ENCODE measurements around the gene PLCB2.

The PLCB2 gene

DNA sequence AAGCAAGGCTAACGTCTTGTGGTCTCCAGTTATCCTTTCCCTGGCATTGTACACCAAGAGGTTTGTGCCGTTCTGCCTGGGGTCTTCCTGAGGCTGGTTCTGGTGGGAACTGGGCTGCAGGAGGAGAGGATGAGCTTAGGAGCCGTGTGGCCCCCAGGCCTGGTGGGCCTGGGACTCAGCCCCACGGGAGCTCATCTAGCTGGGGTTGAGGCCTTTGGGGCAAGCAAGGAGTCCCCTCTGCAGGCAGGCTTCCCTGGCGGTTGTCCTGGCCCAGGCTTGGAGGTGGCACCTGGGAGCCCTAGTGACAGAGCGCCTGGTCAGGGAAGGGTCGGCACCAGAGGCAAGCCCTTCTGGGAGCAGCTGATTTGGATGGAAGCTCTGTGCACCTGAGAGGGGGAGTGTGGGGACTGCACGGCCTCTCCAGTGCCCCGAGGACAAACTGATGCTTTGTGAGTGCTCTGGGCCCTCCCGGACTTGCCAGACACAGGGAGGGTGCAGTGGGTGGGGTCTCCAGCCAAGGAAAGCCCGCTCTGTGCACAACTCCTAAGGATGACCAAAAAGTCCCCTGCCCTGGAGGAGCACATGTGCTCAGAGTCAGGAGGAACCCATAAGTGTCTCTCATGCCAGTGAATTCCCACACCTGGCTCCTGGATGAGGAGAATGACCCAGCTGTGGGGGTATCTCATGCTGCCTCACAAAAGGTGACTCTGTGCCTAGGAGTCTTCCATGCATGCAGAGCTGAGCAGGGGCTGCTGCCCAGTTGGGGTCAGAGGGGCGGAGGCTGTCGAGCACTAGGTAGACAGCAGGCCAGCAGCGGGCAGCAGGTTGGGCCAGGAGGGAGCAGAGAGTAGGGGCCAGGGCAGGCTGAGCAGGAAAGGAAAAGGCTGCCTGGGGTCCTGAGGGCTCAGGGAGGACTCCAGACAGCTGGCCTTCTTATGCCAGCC is 66.2 kb downstream of the PLCB2 start:
- TF ChIP-seq SPI1 (IDR thresholded peaks at IDR 0.05; ENCODE audit: borderline replicate concordance, low read depth) (no peak), GABPA (IDR thresholded peaks at IDR 0.05; ENCODE audit: low read depth) (no peak), POLR2AphosphoS5 (IDR thresholded peaks at IDR 0.05; ENCODE audit: low read depth) (no peak)
- TF ChIP-seq, protein P1, sequence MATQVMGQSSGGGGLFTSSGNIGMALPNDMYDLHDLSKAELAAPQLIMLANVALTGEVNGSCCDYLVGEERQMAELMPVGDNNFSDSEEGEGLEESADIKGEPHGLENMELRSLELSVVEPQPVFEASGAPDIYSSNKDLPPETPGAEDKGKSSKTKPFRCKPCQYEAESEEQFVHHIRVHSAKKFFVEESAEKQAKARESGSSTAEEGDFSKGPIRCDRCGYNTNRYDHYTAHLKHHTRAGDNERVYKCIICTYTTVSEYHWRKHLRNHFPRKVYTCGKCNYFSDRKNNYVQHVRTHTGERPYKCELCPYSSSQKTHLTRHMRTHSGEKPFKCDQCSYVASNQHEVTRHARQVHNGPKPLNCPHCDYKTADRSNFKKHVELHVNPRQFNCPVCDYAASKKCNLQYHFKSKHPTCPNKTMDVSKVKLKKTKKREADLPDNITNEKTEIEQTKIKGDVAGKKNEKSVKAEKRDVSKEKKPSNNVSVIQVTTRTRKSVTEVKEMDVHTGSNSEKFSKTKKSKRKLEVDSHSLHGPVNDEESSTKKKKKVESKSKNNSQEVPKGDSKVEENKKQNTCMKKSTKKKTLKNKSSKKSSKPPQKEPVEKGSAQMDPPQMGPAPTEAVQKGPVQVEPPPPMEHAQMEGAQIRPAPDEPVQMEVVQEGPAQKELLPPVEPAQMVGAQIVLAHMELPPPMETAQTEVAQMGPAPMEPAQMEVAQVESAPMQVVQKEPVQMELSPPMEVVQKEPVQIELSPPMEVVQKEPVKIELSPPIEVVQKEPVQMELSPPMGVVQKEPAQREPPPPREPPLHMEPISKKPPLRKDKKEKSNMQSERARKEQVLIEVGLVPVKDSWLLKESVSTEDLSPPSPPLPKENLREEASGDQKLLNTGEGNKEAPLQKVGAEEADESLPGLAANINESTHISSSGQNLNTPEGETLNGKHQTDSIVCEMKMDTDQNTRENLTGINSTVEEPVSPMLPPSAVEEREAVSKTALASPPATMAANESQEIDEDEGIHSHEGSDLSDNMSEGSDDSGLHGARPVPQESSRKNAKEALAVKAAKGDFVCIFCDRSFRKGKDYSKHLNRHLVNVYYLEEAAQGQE (IDR thresholded peaks at IDR 0.05; ENCODE audit: insufficient replicate concordance, low read depth) = no peak
- TF ChIP-seq, protein P2, sequence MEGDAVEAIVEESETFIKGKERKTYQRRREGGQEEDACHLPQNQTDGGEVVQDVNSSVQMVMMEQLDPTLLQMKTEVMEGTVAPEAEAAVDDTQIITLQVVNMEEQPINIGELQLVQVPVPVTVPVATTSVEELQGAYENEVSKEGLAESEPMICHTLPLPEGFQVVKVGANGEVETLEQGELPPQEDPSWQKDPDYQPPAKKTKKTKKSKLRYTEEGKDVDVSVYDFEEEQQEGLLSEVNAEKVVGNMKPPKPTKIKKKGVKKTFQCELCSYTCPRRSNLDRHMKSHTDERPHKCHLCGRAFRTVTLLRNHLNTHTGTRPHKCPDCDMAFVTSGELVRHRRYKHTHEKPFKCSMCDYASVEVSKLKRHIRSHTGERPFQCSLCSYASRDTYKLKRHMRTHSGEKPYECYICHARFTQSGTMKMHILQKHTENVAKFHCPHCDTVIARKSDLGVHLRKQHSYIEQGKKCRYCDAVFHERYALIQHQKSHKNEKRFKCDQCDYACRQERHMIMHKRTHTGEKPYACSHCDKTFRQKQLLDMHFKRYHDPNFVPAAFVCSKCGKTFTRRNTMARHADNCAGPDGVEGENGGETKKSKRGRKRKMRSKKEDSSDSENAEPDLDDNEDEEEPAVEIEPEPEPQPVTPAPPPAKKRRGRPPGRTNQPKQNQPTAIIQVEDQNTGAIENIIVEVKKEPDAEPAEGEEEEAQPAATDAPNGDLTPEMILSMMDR (IDR thresholded peaks at IDR 0.05; ENCODE audit: insufficient read depth, low read length) = no peak
- no peak for DNase-seq (ENCODE audit: low read depth in 1 of 2, low spot score in 1 of 2)
- no peak overlapping the region for H3K27ac ChIP-seq (replicated peaks)
- no peak overlapping the region for H3K4me3 ChIP-seq (replicated peaks; ENCODE audit: insufficient read depth, low read length)
- H3K27me3 ChIP-seq (ENCODE audit: insufficient read depth, poor library complexity, severe bottlenecking) = peaks cover 7% of the 10 kb centered on the region

DNA sequence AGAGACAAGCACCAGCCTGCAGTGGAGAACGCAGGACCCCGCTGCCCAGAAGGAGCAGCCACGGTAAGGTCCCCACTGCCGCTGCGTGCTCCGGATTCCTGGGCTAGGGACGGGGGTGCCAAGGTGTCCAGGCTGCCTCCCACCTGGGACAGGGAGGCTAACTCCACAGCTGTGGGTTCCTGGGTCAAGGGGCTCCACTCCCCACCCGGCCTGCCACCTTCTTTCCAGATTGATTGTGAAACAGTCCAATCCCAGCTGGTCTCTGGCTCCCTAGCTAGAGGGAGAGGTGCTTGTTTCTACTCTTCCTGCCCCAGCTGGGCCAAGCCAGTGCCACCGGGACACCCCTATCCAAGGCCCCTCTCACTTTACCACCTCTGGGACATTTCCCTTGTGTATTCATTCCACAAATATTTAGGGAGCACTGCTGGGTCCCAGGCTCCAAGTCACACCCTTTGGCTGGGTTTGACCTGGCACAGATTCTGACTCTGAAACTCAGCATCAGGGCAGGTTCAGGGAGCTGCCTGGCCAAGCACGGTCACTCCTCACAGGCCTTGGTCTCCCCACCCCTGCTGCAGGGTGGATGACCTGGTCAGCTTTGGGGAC is 67.0 kb downstream of the PLCB2 start:
- no peak overlapping the region for H3K4me3 ChIP-seq (replicated peaks; ENCODE audit: insufficient read depth, low read length)
- peaks cover 7% of the 10 kb centered on the region for H3K27me3 ChIP-seq (ENCODE audit: insufficient read depth, poor library complexity, severe bottlenecking)
- DNase-seq (ENCODE audit: low read depth in 1 of 2, low spot score in 1 of 2) = no peak
- TF ChIP-seq, protein P2 (IDR thresholded peaks at IDR 0.05; ENCODE audit: insufficient read depth, low read length) = no peak
- TF ChIP-seq, protein P1 (IDR thresholded peaks at IDR 0.05; ENCODE audit: insufficient replicate concordance, low read depth) = no peak
- TF ChIP-seq POLR2AphosphoS5 (IDR thresholded peaks at IDR 0.05; ENCODE audit: low read depth) (no peak), SPI1 (IDR thresholded peaks at IDR 0.05; ENCODE audit: borderline replicate concordance, low read depth) (no peak), GABPA (IDR thresholded peaks at IDR 0.05; ENCODE audit: low read depth) (no peak)
- H3K27ac ChIP-seq (replicated peaks) = no peak overlapping the region

DNA sequence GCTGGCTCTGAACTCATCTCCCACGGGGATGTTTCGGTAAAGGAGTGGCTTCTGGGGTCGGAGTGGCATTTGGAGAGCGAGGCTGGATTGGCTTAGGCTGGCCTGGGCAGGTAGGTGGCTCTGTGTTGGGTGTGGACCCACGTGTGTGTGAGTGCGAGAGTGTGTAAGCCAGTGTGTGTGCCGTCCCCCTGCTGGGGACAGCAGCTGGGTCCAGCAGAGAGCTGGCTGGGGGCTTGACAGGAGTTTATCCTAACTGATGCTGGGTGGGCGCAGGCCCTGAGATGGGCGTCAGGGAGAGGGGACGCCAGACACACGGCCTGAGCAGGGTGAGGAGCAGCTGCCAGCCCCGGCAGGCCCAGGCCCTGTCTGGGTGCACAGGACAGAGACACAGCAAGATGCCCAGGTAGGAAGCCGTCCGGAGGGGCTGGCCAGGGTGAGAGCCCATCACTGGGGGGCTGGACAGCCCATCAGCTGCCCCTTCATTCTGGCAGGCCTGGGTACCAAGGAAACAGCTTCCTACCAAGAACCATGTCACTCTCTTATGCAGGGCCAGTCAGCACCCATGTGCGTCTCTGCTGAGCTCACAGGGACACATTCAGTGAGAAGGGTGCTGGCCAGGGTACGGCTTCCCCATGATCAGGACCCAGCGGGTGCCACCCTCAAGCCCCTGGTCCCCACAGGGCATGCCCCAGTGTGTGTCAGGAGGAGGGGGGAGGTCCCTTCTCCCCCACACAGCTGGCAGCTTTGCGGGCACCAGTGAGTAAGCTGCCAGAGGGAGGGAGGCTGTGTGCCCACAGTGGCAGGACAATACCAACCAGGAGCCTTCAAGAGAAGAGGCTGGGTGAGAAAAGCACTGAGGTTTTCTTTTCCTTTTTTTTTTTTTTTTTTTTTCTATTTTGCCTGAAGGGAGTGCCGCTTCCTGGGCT is 67.8 kb downstream of the PLCB2 start:
- Histone ChIP-seq H3K4me3 (replicated peaks; ENCODE audit: insufficient read depth, low read length) (no peak overlapping the region), H3K27me3 (ENCODE audit: insufficient read depth, poor library complexity, severe bottlenecking) (peaks cover 7% of the 10 kb centered on the region), H3K27ac (replicated peaks) (no peak overlapping the region)
- no peak for DNase-seq (ENCODE audit: low read depth in 1 of 2, low spot score in 1 of 2)
- no peak for TF ChIP-seq GABPA (IDR thresholded peaks at IDR 0.05; ENCODE audit: low read depth)
- TF ChIP-seq, protein P2 (IDR thresholded peaks at IDR 0.05; ENCODE audit: insufficient read depth, low read length) = no peak
